ENCODE data around the gene ATP11B. TPM values are rescaled to one million over a fixed set of nuclear protein-coding genes. Genes with fewer than 3 reads are reported as not detected.

Gene ATP11B
- total RNA-seq, 2 experiments from 2014 or later = 85.7 to 95.3 TPM

GRCh38 chr3:182925330-182925943, 132.1 kb downstream of the ATP11B start:
- ATAC-seq (no peak), DNase-seq (no peak)
- H3K27me3 Mint-ChIP-seq = no peaks in the 10 kb centered on the region
- H3K4me3 Mint-ChIP-seq = no peak overlapping the region
- ChIA-PET CTCF (interaction anchor here (1.2 kb wide), 1 partner anchor 16 kb away, joined by 3 read pairs; no protein-coding TSS in a partner anchor), POLR2A (no interaction called here)
- intact Hi-C loops (cut with micrococcal nuclease) = no loop called here
- no peak overlapping the region for H3K27ac Mint-ChIP-seq
- H3K9me3 Mint-ChIP-seq = peaks cover 1% of the 10 kb centered on the region
- no peak for TF ChIP-seq CTCF (IDR thresholded peaks at IDR 0.05)
- peaks cover 25% of the 10 kb centered on the region for H3K36me3 Mint-ChIP-seq (ENCODE audit: low read depth)
- H3K4me1 Mint-ChIP-seq (ENCODE audit: low read depth) = peaks cover 3% of the 10 kb centered on the region

GRCh38 chr3:182925944-182926337, 132.6 kb downstream of the ATP11B start:
- peaks cover 3% of the 10 kb centered on the region for H3K4me1 Mint-ChIP-seq (ENCODE audit: low read depth)
- POLR2A ChIA-PET = no interaction called here
- ATAC-seq = no peak
- H3K9me3 Mint-ChIP-seq = peaks cover 1% of the 10 kb centered on the region
- no peak for TF ChIP-seq CTCF (IDR thresholded peaks at IDR 0.05)
- no peaks in the 10 kb centered on the region for H3K27me3 Mint-ChIP-seq
- H3K4me3 Mint-ChIP-seq = no peak overlapping the region
- no peak for DNase-seq
- CTCF ChIA-PET = interaction anchor here (1.2 to 1.4 kb wide), 2 partner anchors 8 to 16 kb away, joined by 3 read pairs; no protein-coding TSS in a partner anchor
- intact Hi-C loops (cut with micrococcal nuclease) = no loop called here
- H3K36me3 Mint-ChIP-seq (ENCODE audit: low read depth) = peaks cover 24% of the 10 kb centered on the region
- no peak overlapping the region for H3K27ac Mint-ChIP-seq

- Mint-ChIP-seq H3K9me3 (peaks cover 9% of the 10 kb centered on the region), H3K27me3 (no peaks in the 10 kb centered on the region), H3K4me1 (ENCODE audit: low read depth) (peaks cover 23% of the 10 kb centered on the region), H3K36me3 (ENCODE audit: low read depth) (peaks cover 7% of the 10 kb centered on the region), H3K27ac (no peak overlapping the region), H3K4me3 (no peak overlapping the region)
- DNase-seq (no peak), ATAC-seq (no peak)
- intact Hi-C loops (cut with micrococcal nuclease) = no loop called here
- no peak for TF ChIP-seq CTCF (IDR thresholded peaks at IDR 0.05)
- ChIA-PET CTCF (interaction anchor here (1.0 to 1.3 kb wide), 3 partner anchors 11 to 26 kb away, joined by 3 to 5 read pairs (median 4); no protein-coding TSS in a partner anchor), POLR2A (no interaction called here)
These were observed 142.5 kb downstream of the ATP11B start for GRCh38 chr3:182935803-182936202.

GRCh38 chr3:182936239-182936917, 143.1 kb downstream of the ATP11B start:
- H3K4me1 Mint-ChIP-seq (ENCODE audit: low read depth) = peaks cover 25% of the 10 kb centered on the region
- no peaks in the 10 kb centered on the region for H3K27me3 Mint-ChIP-seq
- no peak for TF ChIP-seq CTCF (IDR thresholded peaks at IDR 0.05)
- intact Hi-C loops (cut with micrococcal nuclease) = no loop called here
- POLR2A ChIA-PET = no interaction called here
- ATAC-seq (no peak), DNase-seq (no peak)
- H3K9me3 Mint-ChIP-seq = peaks cover 9% of the 10 kb centered on the region
- H3K4me3 Mint-ChIP-seq = no peak overlapping the region
- CTCF ChIA-PET = interaction anchor here (0.6 to 1.3 kb wide), 4 partner anchors 10 to 459 kb away, joined by 3 to 5 read pairs (median 4); no protein-coding TSS in a partner anchor
- H3K27ac Mint-ChIP-seq = no peak overlapping the region
- H3K36me3 Mint-ChIP-seq (ENCODE audit: low read depth) = peaks cover 7% of the 10 kb centered on the region

- Mint-ChIP-seq H3K4me1 (ENCODE audit: low read depth) (peaks cover 25% of the 10 kb centered on the region), H3K9me3 (peaks cover 7% of the 10 kb centered on the region), H3K36me3 (ENCODE audit: low read depth) (peaks cover 5% of the 10 kb centered on the region), H3K27ac (no peak overlapping the region), H3K4me3 (no peak overlapping the region), H3K27me3 (no peaks in the 10 kb centered on the region)
- intact Hi-C loops (cut with micrococcal nuclease) = no loop called here
- ChIA-PET CTCF (interaction anchor here (0.6 to 1.3 kb wide), 2 partner anchors 10 to 460 kb away, joined by 3 to 4 read pairs; no protein-coding TSS in a partner anchor), POLR2A (no interaction called here)
- ATAC-seq (no peak), DNase-seq (no peak)
- TF ChIP-seq CTCF (IDR thresholded peaks at IDR 0.05) = no peak
These were observed 143.6 kb downstream of the ATP11B start for GRCh38 chr3:182936918-182937285.
